COR-L47 (cell line): ENCODE results near the gene CCN5.
A peak's percentile ranks its signal among the peaks of the same experiment; 100 is the strongest.

ENCODE experiments used
- DNase-seq: peaks from one replicate; lab custom pipeline; 2025; lab: John Stamatoyannopoulos, UW

Gene CCN5

DNA sequence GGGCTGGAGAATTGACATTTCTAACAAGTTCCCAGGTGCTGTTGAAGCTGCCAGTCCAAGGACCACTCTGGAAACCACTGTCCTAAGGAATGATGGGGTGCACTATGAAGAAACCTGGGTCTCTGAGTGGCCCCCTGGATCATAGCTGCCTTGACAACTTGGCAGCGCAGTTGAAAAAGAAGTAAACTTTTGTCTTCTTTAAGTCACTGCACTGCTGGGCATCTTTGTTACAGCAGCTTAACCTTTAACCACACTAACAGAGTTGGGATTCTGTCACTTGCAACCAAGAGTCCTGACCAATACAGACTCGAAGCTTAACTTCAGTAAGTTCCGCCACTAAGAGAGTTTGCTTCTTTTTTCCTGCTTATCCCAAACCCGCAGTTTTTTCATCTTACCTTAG, 21.9 kb downstream of the CCN5 start:
- DNase-seq, result no peak

DNA sequence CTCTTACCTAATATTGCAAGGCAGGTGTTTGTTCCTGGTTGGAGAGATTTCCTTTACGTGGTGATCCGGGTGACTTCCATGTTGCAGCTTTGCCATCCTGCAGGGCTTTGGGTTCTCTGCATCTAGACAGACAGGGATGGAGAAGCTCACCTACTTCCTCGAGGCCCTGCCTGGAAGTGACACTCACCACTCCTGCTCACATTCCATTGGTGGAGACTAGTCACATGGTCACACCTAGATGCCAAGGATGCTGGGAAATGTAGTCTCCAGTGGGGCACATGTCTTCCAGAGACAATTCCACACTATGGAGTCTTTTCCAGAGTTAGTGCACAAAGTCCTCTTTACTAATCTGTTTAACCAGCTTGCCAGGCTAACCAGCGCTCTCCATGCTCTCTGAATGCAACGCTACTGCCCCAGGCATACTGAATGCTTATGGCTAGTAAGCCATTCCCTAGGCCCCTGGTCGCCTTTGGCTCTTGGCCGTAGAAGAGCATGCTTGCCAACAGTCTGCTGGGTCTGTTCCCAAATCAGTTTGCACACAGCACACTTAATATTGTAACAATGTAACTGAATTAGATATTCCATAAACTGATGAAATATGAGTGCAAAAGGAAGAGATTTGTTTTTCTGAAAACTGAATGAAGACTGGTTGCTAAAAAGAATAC, 23.8 kb downstream of the CCN5 start:
- peak; percentile 81 for DNase-seq

DNA sequence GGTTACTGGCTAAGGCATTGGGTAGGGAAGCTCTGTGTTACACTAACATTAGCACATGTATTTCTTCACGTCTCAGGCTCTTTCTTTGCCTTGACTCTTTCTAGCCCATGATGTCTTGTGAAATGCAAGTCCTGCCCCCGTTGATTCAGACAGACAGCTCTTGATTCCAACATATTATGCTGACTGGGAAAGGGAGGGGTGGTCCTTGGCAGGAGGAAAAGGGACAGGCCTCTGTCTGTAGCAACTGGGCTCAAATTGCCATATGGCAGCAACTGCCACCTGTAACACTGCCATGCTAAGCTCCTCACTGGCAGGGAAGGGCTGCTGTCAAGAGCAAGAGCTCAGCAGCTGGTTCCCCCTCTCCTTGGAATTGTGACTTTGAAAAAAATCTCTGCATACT, 24.8 kb downstream of the CCN5 start:
- DNase-seq, result no peak

DNA sequence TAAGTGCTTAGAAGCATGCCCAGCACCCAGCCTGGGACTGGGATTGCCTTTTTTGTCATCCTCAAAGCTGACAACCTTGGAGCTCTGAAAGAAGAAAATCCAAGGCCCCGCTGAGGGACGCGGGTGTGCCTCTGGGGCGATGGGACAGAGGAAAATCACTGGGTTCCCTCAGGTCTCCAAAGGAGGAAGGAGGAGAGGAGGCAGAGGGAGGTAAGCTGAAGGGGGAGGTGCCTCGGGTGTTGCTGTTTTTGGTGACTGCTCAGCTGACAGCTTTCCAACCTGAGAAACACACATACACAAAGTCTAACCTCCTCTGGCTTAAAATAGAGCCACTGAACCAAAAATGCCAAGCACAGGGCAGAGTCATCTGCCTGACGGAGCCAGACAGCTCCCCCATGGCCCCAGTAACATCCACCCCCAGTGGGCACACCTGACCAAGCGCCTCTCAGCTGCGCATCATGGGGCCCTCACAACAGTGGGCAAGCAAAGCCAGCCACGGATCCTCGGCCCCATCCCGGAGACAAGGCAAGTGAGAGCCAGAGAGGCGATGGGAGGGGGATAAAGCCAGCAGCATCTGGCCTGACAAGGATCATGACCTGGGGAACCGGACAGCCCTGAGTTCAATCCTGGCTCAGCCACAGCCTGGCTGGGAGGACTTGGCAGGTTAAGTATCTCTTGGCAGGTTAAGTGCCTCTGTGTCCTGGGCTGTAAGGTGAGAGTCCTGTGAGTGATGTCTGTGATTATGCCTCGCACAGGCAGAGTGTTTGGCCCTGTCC, 27.3 kb downstream of the CCN5 start:
- no peak for DNase-seq

DNA sequence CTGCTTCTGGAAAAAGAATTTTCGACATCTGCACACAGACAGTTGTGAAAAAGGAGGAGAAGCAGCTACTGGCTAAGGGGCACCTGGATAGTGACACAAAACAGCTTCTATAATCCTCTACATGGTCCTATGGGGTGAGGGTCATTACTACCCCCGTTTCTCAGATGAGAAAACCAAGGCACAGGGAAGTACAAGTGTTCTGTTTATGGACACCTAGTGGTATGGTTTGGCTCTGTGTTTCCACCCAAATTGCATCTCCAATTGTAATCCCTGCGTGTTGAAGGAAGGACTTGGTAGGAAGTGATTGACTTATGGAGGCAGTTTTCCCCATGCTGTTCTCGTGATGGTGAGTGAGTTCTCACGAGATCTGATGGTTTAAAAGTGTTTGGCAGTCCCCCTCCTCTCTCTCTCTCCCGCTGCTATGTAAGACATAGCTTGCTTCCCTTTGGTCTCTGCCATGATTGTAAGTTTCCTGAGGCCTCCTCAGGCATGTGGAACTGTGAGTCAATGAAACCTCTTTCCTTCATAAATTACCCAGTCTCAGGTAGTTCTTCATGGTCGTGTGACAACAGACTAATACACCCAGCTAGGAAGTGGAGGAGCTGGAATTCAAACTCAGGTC, 28.0 kb downstream of the CCN5 start:
- no peak for DNase-seq

DNA sequence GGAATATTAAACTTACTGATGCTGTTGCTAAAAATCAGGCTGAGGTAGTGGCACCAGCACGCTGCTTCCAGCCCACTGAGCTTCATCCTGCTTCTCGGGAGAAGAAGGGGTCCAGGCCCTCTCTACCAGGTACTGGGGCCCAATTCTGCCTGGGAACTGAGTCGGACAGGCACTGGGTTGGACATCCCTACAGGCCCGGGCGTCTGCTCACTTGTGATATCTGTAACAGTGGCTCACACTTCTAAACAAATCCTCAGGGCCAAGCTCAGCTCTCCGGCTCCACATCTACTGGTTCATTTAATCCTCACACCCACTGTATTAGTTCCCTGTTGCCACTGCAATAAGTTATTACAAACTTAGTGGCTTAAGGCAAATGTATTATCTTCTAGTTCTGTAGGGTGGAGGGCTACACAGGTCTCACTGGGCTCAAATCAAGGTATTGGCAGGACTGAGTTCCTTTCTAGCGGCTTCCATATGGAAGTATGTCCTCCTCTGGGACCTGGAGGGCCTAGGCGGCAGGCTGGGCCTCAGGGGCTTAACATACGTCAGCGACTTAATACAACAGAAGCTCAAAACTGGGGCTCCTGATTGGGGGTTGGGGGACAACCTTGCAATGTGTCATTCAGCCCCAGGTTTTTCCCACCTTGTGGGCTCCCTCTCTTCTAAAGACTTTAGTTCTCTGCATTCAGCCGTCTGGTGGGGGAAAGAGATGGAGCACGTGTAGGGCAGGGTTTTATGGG, 28.9 kb downstream of the CCN5 start:
- DNase-seq, result no peak

GRCh38 chr20:44745122-44745597, 30.0 kb downstream of the CCN5 start:
- no peak for DNase-seq

DNA sequence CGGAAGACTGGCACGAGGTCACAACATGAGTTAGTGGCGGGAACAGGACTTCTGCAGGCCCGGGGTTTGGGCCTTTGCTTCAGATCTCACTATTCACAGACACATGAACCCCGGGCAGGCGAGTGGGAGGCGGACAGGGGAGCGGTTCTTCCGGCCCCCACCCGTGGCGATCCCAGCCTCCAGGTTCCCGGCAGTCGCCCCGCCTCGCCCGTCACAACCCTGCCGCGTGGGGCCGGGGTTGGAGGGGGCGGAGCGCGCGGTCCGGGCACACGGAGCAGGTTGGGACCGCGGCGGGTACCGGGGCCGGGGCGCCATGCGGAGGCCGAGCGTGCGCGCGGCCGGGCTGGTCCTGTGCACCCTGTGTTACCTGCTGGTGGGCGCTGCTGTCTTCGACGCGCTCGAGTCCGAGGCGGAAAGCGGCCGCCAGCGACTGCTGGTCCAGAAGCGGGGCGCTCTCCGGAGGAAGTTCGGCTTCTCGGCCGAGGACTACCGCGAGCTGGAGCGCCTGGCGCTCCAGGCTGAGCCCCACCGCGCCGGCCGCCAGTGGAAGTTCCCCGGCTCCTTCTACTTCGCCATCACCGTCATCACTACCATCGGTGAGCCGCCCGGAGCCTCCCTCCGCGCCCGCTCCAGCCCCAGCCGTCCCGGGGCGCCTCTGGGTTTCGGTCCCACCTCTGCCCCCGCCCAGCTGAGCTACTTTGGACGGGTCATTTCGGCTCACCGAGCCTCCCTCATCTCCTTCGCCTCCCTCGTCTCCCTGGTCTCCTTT, 30.6 kb downstream of the CCN5 start, which contains the start of gene KCNK15:
Gene KCNK15, plus strand, starts transcription at position 268 of the 769 bp plus-strand sequence. Its CDS starts 46 bp downstream, at position 314.
- no peak for DNase-seq

GRCh38 chr20:44746367-44747165, 31.4 kb downstream of the CCN5 start:
- DNase-seq, result peak; percentile 96

GRCh38 chr20:44747166-44748004, 32.2 kb downstream of the CCN5 start:
- peak; percentile 95 for DNase-seq

GRCh38 chr20:44748005-44748370, 32.8 kb downstream of the CCN5 start:
- peak; percentile 45 for DNase-seq

- no peak for DNase-seq
Measured at GRCh38 chr20:44750081-44750805, 35.1 kb downstream of the CCN5 start.

- DNase-seq, result no peak
Measured at GRCh38 chr20:44752099-44752931, 37.1 kb downstream of the CCN5 start.

DNA sequence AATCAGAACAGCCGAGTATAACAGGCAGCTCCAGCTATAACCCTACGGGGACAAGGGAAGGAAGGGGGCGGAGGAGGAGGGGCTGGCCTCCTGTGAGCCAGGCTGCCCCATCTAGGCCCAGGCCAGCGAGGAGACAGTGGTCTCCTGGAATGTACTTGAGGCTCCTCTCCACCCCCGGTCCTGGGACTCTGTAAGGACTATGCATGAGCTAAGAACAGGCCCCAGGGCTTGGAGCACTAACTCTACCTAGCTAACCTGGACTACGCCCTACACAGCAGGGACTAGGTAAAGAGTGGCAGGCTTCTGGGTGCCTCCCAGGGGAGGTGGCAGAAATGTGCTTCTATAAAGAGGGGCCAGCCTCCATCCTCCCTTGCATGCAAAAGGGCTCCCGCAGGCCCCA, 39.4 kb downstream of the CCN5 start:
- DNase-seq, result no peak

DNA sequence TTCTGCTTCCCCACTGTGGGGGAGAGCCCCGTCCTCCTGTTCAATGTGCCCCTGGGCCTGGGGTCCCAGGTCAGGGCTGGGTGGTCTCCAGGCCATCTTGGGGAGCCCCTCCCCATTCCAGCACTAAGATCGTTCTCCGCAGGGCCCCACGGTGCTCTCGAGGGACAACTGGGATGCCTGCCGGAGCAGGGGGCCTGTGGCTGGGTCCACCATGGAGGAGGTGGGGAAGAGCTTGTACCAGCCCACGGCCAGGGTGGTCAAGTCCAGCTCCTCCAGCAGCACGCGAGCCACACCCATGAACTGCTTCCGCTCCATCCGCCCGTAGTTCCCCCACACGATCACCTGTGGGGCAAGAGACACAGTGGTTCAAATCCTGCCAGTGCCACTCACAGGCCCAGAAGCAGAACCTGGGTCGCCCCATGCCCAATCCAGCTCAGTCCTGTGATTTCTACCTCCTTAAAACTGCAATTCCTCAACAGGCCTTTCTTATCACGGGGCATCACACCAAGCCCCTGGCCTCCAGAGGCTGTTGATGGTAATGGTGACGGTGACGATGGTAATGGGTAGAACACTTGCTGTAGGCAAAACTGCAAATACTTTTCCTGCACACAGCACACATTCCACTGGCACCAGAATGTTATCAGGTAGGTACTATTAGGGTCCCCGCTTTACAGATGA, 41.0 kb downstream of the CCN5 start:
- DNase-seq, result no peak

GRCh38 chr20:44756956-44757355, 41.8 kb downstream of the CCN5 start:
- DNase-seq, result no peak

GRCh38 chr20:44758247-44759101, 43.3 kb downstream of the CCN5 start:
- no peak for DNase-seq
